ENCODE results near the gene PHTF2. TPM values are rescaled to one million over a fixed set of nuclear protein-coding genes. Genes with fewer than 3 reads are reported as not detected.

PHTF2 gene
- total and polyA plus RNA-seq, 10 of the 15 experiments (the other 5 are each of a cell fraction or from before 2014, with no cell fraction given), result 12.9 to 41.8 (median 27.0) TPM

GRCh38 chr7:77796960-77797359 is 1.6 kb upstream of the PHTF2 start:
- peaks cover 0 to 13% of the 10 kb centered on the region in 2 experiments; a peak in 2 of 4 replicates for H3K36me3 ChIP-seq (ENCODE audit: control insufficient read depth in 2 of 2, insufficient read depth in 2 of 2, low read length in 1 of 2)
- no peak overlapping the region for H2AFZ ChIP-seq (ENCODE audit: control insufficient read depth, low read depth, low read length)
- H3K9ac ChIP-seq (ENCODE audit: control insufficient read depth, insufficient read depth, low read length), result peak overlapping the region; percentile 86; the same call in 1 of the 2 replicates
- FAIRE-seq (no peak), ATAC-seq (no peak), DNase-seq (ENCODE audit: low read depth, low spot score) (no peak)
- H3K4me3 ChIP-seq, result peak overlapping the region; percentile 85
- peak overlapping the region; percentile 70 for H3K4me2 ChIP-seq (ENCODE audit: control insufficient read depth, insufficient read depth)
- WGBS (ENCODE audit: insufficient coverage, insufficient replicate concordance, low lambda C conversion rate, missing lambda C conversion rate), result 45% methylated on average over 5 of the region's 5 CpGs
- SMC1A ChIA-PET (ENCODE audit: uncharacterized antibody, unreplicated experiment), result interaction anchor here (0.6 to 1.2 kb wide), 3 partner anchors 8 to 106 kb away, joined by 3 to 5 read pairs (median 4); no protein-coding TSS in a partner anchor
- H3K79me2 ChIP-seq (ENCODE audit: control insufficient read depth, insufficient read depth, low read length), result peaks cover 70% of the 10 kb centered on the region
- H3K27ac ChIP-seq (ENCODE audit: control insufficient read depth, insufficient read depth), result peak overlapping the region; percentile 86; the same call in 1 of the 2 replicates
- H3K4me1 ChIP-seq (ENCODE audit: control insufficient read depth, insufficient read depth, low read length), result peaks cover 5% of the 10 kb centered on the region; the same call in 1 of the 2 replicates
- TF ChIP-seq ZNF384 (IDR thresholded peaks at IDR 0.05; ENCODE audit: borderline replicate concordance, low read depth, low read length) (no peak), GABPA (IDR thresholded peaks at IDR 0.05; ENCODE audit: low read depth) (no peak), SP1 (IDR thresholded peaks at IDR 0.05; ENCODE audit: low read depth, low read length) (no peak), ZBTB4 (CRISPR knock-in tag; IDR thresholded peaks at IDR 0.05) (no peak), NFYB (IDR thresholded peaks at IDR 0.05; ENCODE audit: insufficient read depth, low read depth, low read length) (no peak), IRF3 (IDR thresholded peaks at IDR 0.05) (no peak), USF1 (IDR thresholded peaks at IDR 0.05; ENCODE audit: borderline replicate concordance, extremely low read length, insufficient read depth, low read depth, low read length) (no peak)
- H4K20me1 ChIP-seq (ENCODE audit: control insufficient read depth, insufficient read depth), result no peaks in the 10 kb centered on the region
- CTCF ChIA-PET, result interaction anchor here (0.8 to 1.2 kb wide), 2 partner anchors 37 to 135 kb away, joined by 3 read pairs; no protein-coding TSS in a partner anchor
- intact Hi-C loops (cut with micrococcal nuclease; ENCODE audit: unreplicated experiment) (no loop called here), in situ Hi-C loops (cut with MboI) (no loop called here)
- BruUV-seq (replicated peaks), result no TSS peak
- H3K27me3 ChIP-seq (replicated peaks in 1 of 2; ENCODE audit: control insufficient read depth in 2 of 2, insufficient read depth in 2 of 2, low read length in 1 of 2), result no peaks in the 10 kb centered on the region
- no peaks in the 10 kb centered on the region for H3K9me3 ChIP-seq (replicated peaks; ENCODE audit: control insufficient read depth, insufficient read depth, low read length)
- RAD21 ChIA-PET (ENCODE audit: unreplicated experiment), result interaction anchor here (1.2 kb wide), 1 partner anchor 36 kb away, joined by 3 read pairs; no protein-coding TSS in a partner anchor
- POLR2A ChIA-PET, result interaction anchor here (1.1 kb wide), 2 partner anchors 8 to 101 kb away, joined by 3 to 4 read pairs; partner anchors contain the start of gene RSBN1L
